ENCODE data around the gene PRMT2. TPM values are rescaled to one million over a fixed set of nuclear protein-coding genes. Genes with fewer than 3 reads are reported as not detected.
"Not testable (repeated sequence)": the region's sequence is repeated elsewhere in the genome, so short reads cannot be mapped to it uniquely, and the experiment has no call there.

The PRMT2 gene
- polyA plus RNA-seq, 3 donors, result 38.9 to 99.8 (median 77.8) TPM

GRCh38 chr21:46662765-46663500 lies 27.5 kb downstream of the PRMT2 start:
- H3K27ac ChIP-seq (ENCODE audit: low read depth, low read length), result no peak overlapping the region
- WGBS, 3 donors, result 90 to 92% (median 91%) methylated on average over 21 of the region's 21 CpGs

DNA sequence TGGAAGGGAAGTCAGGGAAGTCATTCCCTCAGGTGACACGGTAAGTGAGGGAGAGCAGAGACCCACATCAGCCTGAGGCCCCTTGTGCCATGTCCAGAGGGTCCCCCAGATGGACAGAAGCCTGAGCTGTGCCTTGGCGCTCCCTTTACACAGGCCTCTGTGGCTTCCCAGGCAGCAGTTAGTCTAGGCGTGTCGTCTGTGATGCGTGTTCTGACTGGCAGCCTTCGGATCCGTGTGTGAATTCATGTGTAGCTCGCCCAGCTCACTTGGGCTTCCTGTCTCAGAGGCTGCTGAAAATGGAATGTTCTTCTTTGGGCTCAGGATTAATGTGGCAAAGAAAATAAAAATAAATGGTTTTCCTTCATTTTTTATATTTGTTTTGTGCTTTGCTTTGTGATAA lies 28.3 kb downstream of the PRMT2 start:
- 90 to 91% (median 90%) methylated on average over 8 of the region's 8 CpGs for WGBS, 3 donors
- no peak overlapping the region for H3K27ac ChIP-seq (ENCODE audit: low read depth, low read length)

DNA sequence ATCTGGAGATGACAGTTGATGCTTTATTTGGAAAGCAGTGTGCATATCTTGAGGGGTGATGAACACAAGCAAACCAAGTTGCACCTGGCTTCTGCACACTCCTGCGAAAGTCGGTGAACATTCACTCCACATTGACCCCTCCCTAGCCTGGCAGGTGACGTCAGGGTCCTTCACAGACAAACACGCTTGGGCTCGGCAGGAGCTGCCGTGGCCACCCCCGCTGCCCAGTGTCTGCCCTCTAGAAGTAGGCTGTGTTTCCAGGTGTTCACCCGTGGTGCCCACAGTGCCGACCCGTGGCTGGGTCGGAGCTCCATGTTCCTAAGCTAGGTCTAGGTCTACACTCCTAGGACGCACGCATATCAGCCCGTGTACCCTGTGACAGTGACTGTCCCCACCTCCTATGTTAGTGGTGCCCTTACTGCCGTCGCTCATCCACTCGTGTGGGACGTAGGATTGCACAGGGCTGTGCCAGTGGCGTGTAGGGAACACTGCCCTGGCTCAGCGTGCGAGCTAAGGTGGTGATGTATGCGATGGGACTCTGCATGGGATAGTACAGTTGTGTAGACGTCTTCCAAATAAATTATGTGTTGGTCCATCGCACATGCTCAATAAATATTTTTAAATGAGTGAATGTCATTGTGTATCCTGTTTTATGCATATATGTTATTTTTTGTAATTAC lies 29.0 kb downstream of the PRMT2 start:
- H3K27ac ChIP-seq (ENCODE audit: low read depth, low read length), result no peak overlapping the region
- 92 to 95% (median 93%) methylated on average over 24 of the region's 24 CpGs for whole genome bisulfite sequencing, 3 donors

DNA sequence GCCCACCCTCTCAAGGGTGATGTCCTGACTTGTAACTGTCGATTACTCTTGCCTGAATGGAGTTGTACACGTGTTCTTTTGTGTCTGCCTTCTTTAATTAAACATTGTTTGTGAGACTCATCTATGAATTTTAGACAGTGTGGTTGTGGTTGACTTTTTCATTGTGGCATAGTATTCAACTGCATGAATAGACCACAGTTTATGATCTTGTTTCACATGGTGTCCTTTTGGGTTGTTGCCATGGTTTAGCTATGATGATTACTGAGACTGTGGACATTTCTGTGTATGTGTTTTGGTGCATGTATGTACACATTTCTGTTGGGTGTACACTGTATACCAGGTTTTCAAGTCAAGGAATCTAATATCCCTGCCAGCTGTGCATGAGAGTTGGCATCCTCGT lies 30.1 kb downstream of the PRMT2 start:
- no peak overlapping the region for H3K27ac ChIP-seq (ENCODE audit: low read depth, low read length)
- WGBS, 3 donors, result 90 to 92% (median 91%) methylated on average over 3 of the region's 3 CpGs

GRCh38 chr21:46666941-46667740 lies 31.7 kb downstream of the PRMT2 start:
- no peak overlapping the region for H3K27ac ChIP-seq (ENCODE audit: low read depth, low read length)

DNA sequence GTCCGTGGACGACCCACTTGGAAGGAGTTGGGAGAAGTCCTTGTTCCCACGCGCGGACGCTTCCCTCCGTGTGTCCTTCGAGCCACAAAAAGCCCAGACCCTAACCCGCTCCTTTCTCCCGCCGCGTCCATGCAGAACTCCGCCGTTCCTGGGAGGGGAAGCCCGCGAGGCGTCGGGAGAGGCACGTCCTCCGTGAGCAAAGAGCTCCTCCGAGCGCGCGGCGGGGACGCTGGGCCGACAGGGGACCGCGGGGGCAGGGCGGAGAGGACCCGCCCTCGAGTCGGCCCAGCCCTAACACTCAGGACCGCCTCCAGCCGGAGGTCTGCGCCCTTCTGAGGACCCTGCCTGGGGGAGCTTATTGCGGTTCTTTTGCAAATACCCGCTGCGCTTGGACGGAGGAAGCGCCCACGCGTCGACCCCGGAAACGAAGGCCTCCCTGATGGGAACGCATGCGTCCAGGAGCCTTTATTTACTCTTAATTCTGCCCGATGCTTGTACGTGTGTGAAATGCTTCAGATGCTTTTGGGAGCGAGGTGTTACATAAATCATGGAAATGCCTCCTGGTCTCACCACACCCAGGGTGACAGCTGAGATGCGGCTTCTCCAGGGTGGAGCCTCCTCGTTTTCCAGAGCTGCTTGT lies 32.4 kb downstream of the PRMT2 start:
- WGBS, 3 donors, result 0 to 1% (median 1%) methylated on average over 52 to 53 of the region's 53 CpGs

More at GRCh38 chr21:46666941-46667740, 31.7 kb downstream of the PRMT2 start:
- 7 to 9% (median 8%) methylated on average over 53 of the region's 53 CpGs for WGBS, 3 donors

DNA sequence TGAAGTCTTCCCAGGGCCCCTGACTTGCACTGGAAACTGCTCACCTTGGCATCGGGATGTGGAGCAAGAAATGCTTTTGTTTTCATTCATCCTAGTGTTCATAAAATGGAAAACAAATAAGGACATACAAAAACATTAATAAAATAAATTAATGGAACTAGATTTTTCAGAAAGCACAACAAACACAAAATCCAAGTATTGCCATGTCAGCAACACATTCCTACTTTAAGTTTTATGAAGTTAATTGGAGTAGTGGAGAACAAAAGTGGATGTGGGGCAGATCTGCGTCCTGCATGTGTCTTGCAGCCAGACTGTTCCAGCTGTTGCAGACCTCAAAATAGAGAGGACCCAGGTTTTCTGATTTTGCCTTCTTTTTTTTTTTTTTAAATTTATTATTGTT lies 32.9 kb downstream of the PRMT2 start:
- WGBS, 3 donors, result 61 to 64% (median 63%) methylated on average over 2 of the region's 2 CpGs
- H3K27ac ChIP-seq (ENCODE audit: low read depth, low read length), result no peak overlapping the region

More for the DNA sequence above, 32.4 kb downstream of the PRMT2 start:
- no peak overlapping the region for H3K27ac ChIP-seq (ENCODE audit: low read depth, low read length)

- H3K27ac ChIP-seq (ENCODE audit: low read depth, low read length), result not testable (repeated sequence)
- 88 to 97% (median 90%) methylated on average over 3 of the region's 5 CpGs for WGBS, 3 donors
These were observed 33.4 kb downstream of the PRMT2 start for GRCh38 chr21:46668904-46669303.

DNA sequence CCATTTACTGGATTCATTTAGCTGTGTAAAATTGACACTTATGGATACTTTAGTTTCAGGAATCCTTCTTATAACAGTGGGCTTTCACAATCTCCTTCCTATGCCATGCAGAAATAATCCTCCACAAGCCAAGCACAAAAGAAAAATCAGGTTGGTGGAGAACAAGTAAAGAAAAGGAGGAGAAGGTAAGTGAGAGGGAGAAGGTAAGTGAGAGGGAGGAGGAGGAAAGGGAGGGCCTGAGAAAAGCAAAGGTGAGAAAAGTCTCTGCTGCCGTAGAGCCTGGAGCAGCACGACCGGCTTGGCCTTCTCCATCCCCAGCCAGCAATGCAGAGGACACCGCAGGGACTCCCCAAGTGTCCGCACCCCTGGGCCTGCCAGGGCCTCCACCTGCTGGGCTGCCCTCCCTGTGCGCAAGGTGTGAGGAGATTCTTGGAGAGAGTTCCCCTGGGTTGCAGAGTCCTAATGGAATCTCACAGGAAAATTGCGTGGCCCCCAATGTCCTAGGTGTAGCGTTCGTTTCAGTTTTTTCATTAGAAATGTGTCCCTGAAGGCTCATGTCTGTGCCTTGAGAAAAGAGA lies 39.0 kb downstream of the PRMT2 start:
- H3K27ac ChIP-seq (ENCODE audit: low read depth, low read length), result no peak overlapping the region
- 85 to 89% (median 85%) methylated on average over 9 of the region's 9 CpGs for WGBS, 3 donors

DNA sequence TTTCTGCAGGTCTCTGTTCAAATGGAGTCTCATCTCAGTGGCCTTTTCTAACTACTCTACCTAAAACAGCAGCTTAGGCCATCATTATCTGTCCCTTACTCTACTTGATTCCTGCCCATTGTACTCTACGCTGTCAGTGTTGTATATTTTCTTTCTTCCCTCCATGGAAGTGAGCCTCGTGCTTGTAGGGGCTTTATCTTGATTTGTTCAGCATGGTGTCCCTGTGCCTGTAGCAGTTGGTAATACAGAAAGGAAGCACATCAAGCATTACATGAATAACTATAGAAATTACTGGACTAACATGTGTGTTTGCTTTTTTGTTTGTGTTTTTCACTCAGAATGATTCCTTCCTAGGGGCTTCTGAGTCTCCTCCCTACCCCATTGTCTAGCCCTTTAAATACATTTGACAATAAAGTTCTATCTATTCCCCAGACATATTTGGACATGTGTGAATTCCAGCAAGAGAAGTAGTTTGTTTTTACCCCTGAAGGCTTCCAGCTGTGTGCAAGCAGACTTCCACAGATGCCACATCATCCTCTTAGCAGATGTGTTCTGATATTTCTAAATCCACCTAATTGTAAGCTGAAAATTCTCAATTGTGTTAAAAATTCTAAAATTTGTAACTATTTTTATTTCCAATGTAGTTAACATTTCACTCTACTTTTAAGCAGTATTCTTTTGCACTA lies 40.3 kb downstream of the PRMT2 start:
- no peak overlapping the region for H3K27ac ChIP-seq (ENCODE audit: low read depth, low read length)
- 57 to 73% (median 58%) methylated on average over 2 of the region's 2 CpGs for WGBS, 3 donors

DNA sequence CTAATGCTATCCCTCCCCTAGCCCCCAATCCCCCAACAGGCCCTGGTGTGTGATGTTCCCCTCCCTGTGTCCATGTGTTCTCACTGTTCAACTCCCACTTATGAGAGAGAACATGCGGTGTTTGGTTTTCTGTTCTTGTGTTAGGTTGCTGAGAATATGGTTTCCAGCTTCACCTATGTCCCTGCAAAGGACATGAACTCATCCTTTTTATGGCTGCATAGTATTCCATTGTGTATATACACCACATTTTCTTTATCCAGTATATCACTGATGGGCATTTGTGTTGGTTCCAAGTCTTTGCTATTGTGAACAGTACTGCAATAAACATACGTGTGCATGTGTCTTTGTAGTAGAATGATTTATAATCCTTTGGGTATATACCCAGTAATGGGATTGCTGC lies 41.1 kb downstream of the PRMT2 start:
- whole genome bisulfite sequencing, 3 donors, result 88 to 91% (median 89%) methylated on average over 2 of the region's 2 CpGs
- H3K27ac ChIP-seq (ENCODE audit: low read depth, low read length), result not testable (repeated sequence)

GRCh38 chr21:46681593-46681992 lies 46.1 kb downstream of the PRMT2 start:
- H3K27ac ChIP-seq (ENCODE audit: low read depth, low read length), result not testable (repeated sequence)

GRCh38 chr21:46698652-46699051 lies 63.2 kb downstream of the PRMT2 start:
- 80 to 83% methylated on average over 15 to 32 of the region's 81 CpGs; no CpG with 5 or more reads in 1 of the 3 donors for WGBS, 3 donors
- not testable (repeated sequence) for H3K27ac ChIP-seq (ENCODE audit: low read depth, low read length)

More at GRCh38 chr21:46681593-46681992, 46.1 kb downstream of the PRMT2 start:
- 75 to 81% (median 79%) methylated on average over 5 of the region's 5 CpGs for WGBS, 3 donors

- 71 to 83% (median 75%) methylated on average over 30 to 38 of the region's 69 CpGs for WGBS, 3 donors
- not testable (repeated sequence) for H3K27ac ChIP-seq (ENCODE audit: low read depth, low read length)
These were observed 63.6 kb downstream of the PRMT2 start for GRCh38 chr21:46699104-46699503.

Measured in adipose tissue (tissue), 3 donors.